NCI-H526 (cell line): ENCODE data around the gene LCNL1.

Experiments
- DNase-seq, 2 experiments: peaks; one replicate each; lab custom pipeline; 2025; lab: John Stamatoyannopoulos, UW

The LCNL1 gene

DNA sequence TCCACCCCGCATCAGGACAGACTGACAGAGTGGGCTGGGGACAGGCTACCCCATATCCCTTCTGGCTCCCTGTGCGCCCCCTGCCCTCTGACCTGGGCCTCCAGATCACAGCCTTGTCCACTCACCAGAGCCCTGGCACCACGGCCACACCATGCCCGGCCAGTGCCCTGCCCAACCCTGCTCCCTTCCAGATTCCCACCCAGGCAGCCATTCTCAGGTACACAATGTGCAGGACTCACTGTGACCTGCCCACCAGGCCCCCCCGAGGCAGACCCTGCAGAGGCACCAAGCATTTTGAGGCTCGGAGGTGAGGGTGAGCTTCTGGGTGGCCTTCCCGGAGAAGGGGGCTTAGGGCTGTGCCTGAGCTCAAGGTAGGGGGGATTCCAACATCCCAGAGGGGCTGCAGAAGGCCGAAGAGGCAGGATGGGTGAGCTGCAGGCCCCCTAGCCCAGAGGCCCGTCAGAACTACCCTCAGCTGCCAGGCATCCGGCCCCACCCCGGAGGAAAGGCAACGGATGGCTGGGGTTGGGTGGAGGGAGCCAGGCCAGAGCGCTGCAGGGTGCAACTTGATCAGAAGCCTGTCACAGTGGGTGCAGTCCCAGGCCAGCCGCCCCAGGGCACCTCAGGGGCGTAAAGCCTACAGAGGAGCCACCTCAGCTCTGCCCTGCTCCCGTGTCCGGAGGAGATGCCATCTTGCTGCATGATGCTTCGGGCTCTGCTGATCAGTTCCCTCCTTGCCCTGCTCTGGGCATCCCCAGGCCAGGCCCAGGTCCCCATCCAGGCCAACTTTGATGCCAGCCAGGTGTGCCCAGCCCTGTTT, at the start of gene LCNL1:
LCNL1 (plus strand) TSS at position 762 of the 820 bp plus-strand sequence. CDS start 594 bp downstream, outside the sequence.
- DNase-seq: no peak

- DNase-seq: no peak
Observed at GRCh38 chr9:136934277-136934676, 48.5 kb upstream of the LCNL1 start.

DNA sequence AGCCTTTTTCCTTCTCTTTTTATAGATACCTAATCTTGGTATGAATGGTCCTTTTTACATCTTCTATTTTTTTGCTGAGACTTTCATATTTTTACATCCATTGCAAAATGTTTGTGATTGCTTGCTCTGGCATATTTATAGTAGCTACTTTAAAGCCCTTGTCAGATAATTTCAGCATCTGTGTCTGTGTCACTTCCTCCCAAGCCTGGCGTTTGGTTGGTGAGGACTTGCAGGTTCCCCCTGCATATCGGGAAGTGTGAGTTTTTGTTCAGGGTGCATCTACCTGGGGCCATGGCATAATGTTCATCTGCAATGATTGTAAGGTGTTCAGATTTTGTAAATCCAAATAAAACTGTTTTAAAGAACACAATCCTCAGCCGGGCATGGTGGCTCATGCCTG, 47.1 kb upstream of the LCNL1 start:
- DNase-seq: no peak

DNA sequence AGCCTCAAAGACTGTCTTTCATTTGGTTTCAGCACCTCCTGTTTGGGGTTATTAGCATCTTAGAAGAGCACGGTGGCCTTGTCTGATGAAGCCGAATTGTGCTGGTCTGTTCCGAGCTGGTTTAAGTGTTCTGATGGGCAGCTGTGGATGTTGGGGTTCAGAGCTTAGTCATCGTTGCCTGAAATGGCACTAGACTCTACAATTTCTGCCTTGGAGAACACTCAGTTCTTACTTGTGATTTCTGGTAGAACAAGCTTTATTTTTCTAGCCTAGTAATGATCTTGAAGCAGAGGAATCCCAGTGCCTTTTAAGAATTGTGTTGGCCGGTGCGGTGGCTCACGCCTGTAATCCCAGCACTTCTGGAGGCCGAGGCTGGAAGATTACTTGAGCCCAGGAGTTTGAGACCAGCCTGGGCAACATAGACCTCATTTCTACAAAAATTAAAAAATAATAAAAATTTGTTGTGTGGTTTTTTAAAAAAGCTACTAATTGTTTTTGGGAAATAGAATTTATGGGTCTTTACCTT, 46.1 kb upstream of the LCNL1 start:
- no peak for DNase-seq

GRCh38 chr9:136937186-136938001, 45.4 kb upstream of the LCNL1 start:
- no peak for DNase-seq

DNA sequence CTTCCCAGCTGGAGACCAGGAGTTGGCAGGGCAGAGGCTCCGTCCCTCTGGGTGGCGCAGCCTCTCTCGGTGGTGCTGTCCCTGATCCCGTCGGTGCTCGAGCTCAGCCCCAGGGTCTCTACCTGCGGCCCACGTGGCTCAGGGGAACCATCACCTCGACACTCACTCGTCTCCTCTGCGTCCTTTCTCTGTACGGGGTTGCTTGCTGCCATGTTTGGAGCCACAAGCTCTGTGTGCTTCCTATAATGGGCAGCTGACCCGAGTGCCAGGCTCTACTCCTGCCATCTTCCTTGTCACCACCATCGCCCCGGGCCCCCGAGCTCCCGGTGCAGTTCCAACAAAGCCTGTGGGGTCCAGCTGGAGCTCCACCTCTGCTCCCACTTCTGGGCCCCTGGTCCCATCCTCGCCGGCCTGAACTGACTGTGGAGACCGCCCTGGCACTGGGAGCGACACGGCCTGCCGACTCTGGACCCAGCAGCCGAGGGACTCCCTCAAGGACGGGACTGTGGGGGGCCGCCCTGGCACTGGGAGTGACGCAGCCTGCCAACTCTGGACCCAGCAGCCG, 43.3 kb upstream of the LCNL1 start:
- no peak for DNase-seq

DNA sequence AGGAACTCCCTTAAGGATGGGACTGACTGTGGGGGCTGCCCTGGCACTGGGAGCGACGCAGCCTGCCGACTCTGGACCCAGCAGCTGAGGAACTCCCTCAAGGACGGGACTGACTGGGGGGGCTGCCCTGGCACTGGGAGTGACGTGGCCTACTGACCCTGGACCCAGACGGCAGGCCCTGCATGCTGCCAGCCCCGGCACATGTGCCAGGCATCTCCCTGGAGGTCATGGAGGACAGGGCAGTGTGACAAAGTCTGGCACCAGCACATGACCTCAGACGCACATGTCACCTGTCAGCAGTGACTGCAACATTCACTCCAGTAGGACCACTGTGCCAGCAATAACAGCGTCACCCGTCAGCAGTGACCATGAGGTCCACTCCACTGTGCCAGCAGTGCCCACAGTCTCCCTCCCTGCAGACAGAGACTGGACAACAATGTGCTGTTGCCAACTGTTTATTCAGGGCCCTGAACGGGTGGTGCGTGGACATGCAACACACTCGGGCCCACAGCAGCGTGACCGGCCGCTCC, 42.7 kb upstream of the LCNL1 start:
- no peak for DNase-seq

DNA sequence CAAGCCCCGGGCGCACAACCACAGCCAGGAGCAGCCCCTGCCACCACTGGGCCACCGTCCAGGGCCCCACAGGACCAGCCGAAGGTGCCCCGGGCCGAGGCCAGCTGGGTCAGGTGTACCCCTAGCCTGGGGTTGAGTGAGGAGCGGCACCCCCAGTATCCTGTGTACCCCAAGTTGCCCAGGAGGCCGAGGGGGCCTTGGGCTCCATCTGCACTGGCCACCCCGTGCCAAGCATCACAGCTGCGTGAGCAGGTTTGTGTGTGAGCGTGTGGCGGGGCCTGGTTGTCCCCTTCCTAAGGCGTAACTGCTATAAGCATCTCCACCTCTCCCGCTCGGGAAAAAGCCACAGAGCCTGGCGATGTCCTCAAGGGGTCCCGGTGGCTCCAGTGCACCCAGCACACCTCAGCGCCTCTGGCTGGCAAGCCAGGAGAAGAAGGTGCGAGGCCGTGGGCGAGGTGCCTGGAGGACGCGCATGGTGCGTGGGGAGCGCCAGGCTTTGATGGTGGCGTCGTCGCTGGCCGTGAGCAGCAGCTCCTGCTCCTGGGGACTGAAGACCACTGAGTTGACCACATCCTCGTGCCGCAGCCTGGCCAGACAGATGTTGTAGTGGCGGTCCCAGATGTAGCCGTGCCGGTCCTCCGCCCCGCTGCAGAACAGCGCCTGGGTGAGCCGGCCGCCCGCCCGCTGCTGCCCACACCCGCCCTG, 42.1 kb upstream of the LCNL1 start:
- DNase-seq: no peak

- DNase-seq: no peak
Observed at GRCh38 chr9:136941231-136942111, 41.3 kb upstream of the LCNL1 start.

- no peak for DNase-seq
Observed at GRCh38 chr9:136942112-136942880, 40.5 kb upstream of the LCNL1 start.

DNA sequence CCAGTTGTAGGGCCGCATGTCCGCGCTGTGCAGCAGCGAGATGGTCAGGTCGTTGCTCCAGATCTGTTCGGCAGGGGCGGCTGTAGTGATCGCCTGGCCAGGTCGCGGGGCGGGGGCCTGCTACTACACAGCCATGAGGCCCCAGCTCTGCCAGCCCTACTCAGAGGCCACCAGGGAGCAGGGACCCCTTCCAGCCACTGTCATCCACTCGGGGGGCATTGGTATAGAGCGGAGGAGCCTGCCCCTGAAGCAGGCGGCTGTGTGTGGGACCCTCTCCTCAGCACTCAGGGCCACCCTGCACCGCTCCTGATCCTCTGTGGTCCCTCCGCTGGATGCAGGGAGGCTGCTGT, 39.9 kb upstream of the LCNL1 start:
- no peak for DNase-seq

GRCh38 chr9:136943291-136944211, 39.2 kb upstream of the LCNL1 start:
- DNase-seq: peak in 1 of 2 experiments; percentile 39

DNA sequence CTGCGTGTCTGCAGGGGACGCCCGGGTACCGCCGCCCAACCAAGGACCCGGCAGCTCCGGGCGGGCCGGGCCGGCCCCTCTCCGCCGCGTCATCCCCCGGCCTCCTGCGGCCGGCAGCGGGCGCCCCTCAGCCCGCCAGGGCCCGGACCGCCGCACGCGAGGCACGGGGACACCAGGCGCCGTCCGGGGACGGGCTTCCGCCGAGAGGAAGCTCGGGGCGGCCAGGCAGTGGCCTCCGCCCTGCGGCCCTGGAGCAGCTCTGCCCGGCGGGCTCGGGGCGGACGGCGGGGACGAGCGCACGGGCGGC, 38.6 kb upstream of the LCNL1 start:
- DNase-seq: peak in 1 of 2 experiments; percentile 71

GRCh38 chr9:136944519-136945332, 38.1 kb upstream of the LCNL1 start, which contains the start of the genes C8G and FBXW5:
TSS of gene C8G (plus strand) at chr9:136945243. CDS start at chr9:136945321, 78 bp downstream.
TSS of gene FBXW5 (minus strand) at chr9:136944738. CDS start at chr9:136944083, 655 bp downstream.
- peak; percentile 55 to 94 for DNase-seq

DNA sequence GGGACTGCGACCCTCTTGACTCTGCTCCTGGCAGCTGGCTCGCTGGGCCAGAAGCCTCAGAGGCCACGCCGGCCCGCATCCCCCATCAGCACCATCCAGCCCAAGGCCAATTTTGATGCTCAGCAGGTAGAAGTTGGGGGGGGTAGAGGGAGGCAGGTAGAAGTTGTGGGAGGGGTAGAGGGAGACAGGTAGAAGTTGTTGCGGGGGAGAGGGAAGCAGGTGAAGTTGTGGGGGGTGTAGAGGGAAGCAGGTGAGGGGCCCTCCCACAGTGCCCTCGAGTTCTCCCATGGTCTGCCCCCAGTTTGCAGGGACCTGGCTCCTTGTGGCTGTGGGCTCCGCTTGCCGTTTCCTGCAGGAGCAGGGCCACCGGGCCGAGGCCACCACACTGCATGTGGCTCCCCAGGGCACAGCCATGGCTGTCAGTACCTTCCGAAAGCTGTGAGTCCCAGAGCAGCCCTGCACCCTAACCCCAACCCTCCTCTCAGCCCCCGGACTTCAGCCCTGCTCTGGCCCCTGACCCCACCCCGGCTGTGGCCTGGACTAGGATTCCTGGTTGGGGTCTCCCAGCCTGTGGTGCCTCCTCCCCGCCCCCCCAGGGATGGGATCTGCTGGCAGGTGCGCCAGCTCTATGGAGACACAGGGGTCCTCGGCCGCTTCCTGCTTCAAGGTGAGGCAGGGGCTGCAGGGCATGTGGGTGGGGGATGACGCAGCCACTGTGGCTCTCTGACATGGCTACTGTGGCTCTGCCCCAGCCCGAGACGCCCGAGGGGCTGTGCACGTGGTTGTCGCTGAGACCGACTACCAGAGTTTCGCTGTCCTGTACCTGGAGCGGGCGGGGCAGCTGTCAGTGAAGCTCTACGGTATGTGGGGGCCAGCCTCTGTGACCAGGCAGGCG, 37.2 kb upstream of the LCNL1 start:
- DNase-seq: no peak

DNA sequence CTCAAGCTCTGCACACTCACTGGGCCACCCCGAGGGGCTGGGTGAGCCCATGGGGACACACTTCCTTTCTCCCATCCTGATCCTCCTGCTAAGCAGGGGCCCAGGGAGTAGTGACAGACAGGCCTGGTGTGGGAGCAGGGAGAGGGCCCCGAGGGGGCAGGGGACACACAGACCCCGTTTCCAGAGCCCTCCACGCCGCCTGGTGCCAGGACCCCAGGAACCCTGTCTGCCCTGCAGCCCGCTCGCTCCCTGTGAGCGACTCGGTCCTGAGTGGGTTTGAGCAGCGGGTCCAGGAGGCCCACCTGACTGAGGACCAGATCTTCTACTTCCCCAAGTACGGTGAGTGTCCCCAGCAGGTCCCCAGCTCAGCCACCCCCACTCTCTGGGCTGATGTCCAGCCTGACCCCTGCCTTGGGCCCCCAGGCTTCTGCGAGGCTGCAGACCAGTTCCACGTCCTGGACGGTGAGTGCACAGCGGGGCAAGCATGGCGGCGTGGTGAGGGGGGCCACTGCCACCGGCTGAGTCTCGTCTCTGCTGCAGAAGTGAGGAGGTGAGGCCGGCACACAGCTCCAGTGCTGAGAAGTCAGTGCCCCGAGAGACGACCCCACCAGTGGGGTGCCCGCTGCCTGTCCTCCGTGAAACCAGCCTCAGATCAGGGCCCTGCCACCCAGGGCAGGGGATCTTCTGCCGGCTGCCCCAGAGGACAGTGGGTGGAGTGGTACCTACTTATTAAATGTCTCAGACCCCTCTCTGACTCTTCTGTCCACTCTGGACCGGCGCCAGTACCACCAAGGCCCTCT, 36.4 kb upstream of the LCNL1 start:
- DNase-seq: no peak
